NCI-H2227 treated with DMSO at 0.1 percent for 48 hours (cell line): ENCODE data around the gene BCAS3.
"Not testable (repeated sequence)": the region's sequence is repeated elsewhere in the genome, so short reads cannot be mapped to it uniquely, and the experiment has no call there.

Source experiments
- DNase-seq: peaks from one replicate; lab custom pipeline; 2025; lab: John Stamatoyannopoulos, UW

BCAS3 gene

GRCh38 chr17:60934723-60935122 is 257.1 kb downstream of the BCAS3 start:
- no peak for DNase-seq

- DNase-seq: not testable (repeated sequence)
Measured at GRCh38 chr17:60935991-60936390, 258.3 kb downstream of the BCAS3 start.

- DNase-seq: no peak
Measured at GRCh38 chr17:60939318-60939717, 261.7 kb downstream of the BCAS3 start.

- peak; percentile 38 for DNase-seq
Measured at GRCh38 chr17:60941028-60941427, 263.4 kb downstream of the BCAS3 start.

- no peak for DNase-seq
Measured at GRCh38 chr17:60941571-60941970, 263.9 kb downstream of the BCAS3 start.

GRCh38 chr17:60944751-60945150 is 267.1 kb downstream of the BCAS3 start:
- DNase-seq: no peak

- no peak for DNase-seq
Measured at GRCh38 chr17:60947100-60947499, 269.4 kb downstream of the BCAS3 start.

GRCh38 chr17:60947543-60947942 is 269.9 kb downstream of the BCAS3 start:
- DNase-seq: no peak

GRCh38 chr17:60952747-60953146 is 275.1 kb downstream of the BCAS3 start:
- DNase-seq: no peak

GRCh38 chr17:60959011-60959410 is 281.4 kb downstream of the BCAS3 start:
- DNase-seq: no peak

- no peak for DNase-seq
Measured at GRCh38 chr17:60959696-60960095, 282.0 kb downstream of the BCAS3 start.

- DNase-seq: no peak
Measured at GRCh38 chr17:60960398-60961065, 282.9 kb downstream of the BCAS3 start.

GRCh38 chr17:60964160-60964559 is 286.5 kb downstream of the BCAS3 start:
- DNase-seq: no peak

GRCh38 chr17:60968266-60968665 is 290.6 kb downstream of the BCAS3 start:
- no peak for DNase-seq

- no peak for DNase-seq
Measured at GRCh38 chr17:60969500-60970037, 291.9 kb downstream of the BCAS3 start.

GRCh38 chr17:60970741-60971140 is 293.1 kb downstream of the BCAS3 start:
- DNase-seq: no peak

- peak; percentile 73 for DNase-seq
Measured at GRCh38 chr17:60971515-60972369, 294.1 kb downstream of the BCAS3 start.

- not testable (repeated sequence) for DNase-seq
Measured at GRCh38 chr17:60976861-60977260, 299.2 kb downstream of the BCAS3 start.

GRCh38 chr17:60989379-60989778 is 311.7 kb downstream of the BCAS3 start:
- no peak for DNase-seq

- no peak for DNase-seq
Measured at GRCh38 chr17:60989846-60990245, 312.2 kb downstream of the BCAS3 start.

- no peak for DNase-seq
Measured at GRCh38 chr17:60993497-60993896, 315.8 kb downstream of the BCAS3 start.

- DNase-seq: no peak
Measured at GRCh38 chr17:60995680-60996079, 318.0 kb downstream of the BCAS3 start.

- DNase-seq: no peak
Measured at GRCh38 chr17:61000911-61001310, 323.3 kb downstream of the BCAS3 start.
